GM12865 (cell line): ENCODE data around the gene ARID3B.

Source experiments
- DNase-seq: peaks from one replicate; pipeline ENCODE4 v3.0.0; 2010; ENCODE audit warnings: low read depth
- H3K4me3 ChIP-seq: 2 replicates; pipeline ENCODE4 v1.5.1; 2011; ENCODE audit warnings: mild to moderate bottlenecking, low read depth, low read length, control low read depth
- TF ChIP-seq, protein P1 (sequence below): IDR thresholded peaks from 2 replicates; pipeline ENCODE4 v1.5.1; 2011; ENCODE audit warnings: low read length, control low read depth, low read depth, inconsistent platforms; ENCODE audit not compliant: insufficient read depth; ENCODE audit errors: missing control alignments

The ARID3B gene

DNA sequence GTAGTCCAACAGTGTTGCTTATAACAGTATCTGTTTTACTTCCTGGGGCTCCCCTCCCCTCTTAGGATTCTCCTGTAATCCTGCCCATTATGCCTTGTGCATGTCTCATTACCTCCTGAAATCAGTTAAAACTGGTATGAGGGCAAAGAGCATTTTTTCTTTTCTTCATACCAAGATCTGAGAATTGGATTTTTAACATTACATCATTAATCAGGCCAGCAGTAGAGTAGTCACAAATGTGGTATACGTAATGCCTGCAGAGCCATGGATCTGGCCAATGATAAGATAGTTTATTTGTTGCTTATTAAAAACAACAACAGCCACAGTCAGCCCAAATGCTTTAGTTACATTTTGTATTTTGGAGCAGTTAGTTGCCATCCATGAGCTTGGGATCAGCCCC lies 23.2 kb downstream of the ARID3B start:
- DNase-seq = no peak
- TF ChIP-seq, protein P1, sequence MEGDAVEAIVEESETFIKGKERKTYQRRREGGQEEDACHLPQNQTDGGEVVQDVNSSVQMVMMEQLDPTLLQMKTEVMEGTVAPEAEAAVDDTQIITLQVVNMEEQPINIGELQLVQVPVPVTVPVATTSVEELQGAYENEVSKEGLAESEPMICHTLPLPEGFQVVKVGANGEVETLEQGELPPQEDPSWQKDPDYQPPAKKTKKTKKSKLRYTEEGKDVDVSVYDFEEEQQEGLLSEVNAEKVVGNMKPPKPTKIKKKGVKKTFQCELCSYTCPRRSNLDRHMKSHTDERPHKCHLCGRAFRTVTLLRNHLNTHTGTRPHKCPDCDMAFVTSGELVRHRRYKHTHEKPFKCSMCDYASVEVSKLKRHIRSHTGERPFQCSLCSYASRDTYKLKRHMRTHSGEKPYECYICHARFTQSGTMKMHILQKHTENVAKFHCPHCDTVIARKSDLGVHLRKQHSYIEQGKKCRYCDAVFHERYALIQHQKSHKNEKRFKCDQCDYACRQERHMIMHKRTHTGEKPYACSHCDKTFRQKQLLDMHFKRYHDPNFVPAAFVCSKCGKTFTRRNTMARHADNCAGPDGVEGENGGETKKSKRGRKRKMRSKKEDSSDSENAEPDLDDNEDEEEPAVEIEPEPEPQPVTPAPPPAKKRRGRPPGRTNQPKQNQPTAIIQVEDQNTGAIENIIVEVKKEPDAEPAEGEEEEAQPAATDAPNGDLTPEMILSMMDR = no peak
- no peak overlapping the region for H3K4me3 ChIP-seq

DNA sequence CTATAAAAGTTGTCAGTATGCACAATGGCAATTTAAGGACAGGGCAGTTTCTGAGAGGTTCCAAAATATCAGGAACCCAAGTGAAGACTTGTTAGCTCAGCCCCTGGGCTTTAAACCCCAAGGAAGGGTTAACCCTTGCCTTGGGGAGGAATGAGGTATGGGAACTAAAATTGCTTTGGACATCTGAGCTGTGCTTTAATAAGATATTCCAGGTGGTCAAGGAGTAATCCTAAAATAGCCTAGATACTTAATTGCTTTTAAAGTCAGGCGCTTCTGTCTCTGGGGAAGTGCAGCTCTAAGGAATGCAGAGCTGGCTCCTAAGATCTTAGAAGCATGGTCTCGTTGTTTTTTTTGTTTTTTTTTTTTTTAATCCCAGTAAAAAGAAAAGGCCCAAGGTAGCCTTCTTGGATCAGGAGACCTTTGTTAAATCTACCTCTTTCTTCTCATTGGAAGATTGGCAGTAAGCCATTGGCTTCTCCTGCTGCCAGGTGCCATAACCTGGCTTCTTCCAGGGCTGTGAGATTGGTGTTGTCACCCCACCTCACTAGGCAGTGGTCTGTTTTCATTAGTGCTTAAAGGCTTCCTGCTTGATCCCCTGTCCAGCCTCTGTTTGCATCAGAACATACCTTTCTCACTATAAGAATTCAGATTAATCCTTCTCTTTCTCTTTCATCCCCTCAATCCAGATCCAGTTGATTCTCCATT lies 24.5 kb downstream of the ARID3B start:
- TF ChIP-seq, protein P1 = no peak
- H3K4me3 ChIP-seq = no peak overlapping the region
- no peak for DNase-seq

DNA sequence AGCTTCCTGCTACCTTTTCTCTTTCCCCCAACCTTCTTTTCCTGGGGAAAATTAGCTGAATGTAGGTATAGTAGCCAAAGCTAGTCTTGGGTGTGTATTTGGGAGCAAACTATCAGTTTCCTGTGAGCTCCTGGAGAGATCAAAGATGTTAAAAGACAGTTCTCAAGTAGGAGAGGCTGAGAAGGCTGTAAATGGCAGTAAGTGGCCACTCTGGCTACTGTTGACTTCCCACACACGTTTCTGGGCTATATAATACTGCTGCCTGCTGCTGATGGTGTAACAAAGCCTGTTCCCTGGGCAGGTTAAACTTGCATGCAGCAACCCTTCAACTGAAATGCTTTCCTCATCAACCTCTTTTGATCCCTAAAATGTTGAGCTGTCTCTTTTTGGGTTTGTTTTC lies 27.6 kb downstream of the ARID3B start:
- no peak overlapping the region for H3K4me3 ChIP-seq
- TF ChIP-seq, protein P1 = no peak

DNA sequence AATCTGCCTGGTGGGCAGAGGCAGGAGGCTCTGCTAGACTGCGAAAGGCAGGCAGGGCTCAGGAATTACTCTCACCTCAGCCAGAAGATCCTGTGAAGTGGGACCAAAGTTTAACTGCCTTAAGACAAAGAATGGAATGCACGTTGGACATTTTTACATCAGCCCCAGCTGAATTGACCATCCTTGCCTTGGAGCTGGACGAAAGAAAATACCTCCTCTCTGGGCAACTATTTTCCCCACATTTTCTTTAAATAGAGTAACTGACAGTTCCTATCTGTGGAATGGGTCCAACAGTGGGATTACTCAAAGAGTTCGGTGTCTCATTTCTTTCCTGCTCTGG lies 28.7 kb downstream of the ARID3B start:
- TF ChIP-seq, protein P1 = no peak
- no peak for DNase-seq

More for the DNA sequence above, 27.6 kb downstream of the ARID3B start:
- DNase-seq = no peak

DNA sequence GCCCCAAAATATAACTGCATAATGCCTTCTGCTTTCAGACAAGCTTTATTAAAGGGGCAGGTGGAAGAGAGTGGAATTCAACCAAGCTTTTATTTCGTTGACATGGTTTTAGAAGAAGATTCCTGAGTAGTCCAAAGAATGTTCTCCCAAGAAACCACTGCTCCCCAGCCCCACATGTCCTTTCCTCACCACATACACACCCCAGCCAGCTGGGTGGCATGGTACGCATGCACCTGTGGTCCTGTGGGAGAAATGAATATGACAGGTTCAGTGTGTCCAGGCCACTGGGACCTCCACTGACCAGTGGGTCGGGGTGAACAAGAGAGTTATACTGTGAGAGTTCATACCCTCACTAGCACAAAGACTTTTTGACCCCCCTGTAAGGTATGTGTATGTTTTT lies 30.2 kb downstream of the ARID3B start:
- no peak for DNase-seq
- TF ChIP-seq, protein P1 = no peak
- H3K4me3 ChIP-seq = no peak overlapping the region

More for the DNA sequence above, 28.7 kb downstream of the ARID3B start:
- no peak overlapping the region for H3K4me3 ChIP-seq

DNA sequence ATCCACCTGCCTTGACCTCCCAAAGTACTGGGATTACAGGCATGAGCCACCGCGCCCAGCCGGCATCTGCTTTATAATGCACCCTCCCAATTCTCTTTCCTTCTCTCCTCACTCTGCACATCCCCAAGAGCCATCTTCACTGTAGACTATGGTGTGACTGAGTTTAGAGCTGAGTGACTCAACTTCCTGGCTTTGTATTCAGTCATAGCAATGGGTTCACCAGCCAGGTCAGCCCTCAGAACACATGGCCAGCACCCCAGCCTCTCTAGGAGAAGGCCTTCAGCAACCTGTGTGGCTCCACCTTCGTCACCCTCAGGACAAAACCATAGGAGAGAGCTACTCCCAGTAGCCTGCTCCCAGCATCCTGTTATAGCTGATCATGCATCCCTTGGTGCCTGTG lies 33.0 kb downstream of the ARID3B start:
- no peak for DNase-seq
- TF ChIP-seq, protein P1 = no peak
- no peak overlapping the region for H3K4me3 ChIP-seq

DNA sequence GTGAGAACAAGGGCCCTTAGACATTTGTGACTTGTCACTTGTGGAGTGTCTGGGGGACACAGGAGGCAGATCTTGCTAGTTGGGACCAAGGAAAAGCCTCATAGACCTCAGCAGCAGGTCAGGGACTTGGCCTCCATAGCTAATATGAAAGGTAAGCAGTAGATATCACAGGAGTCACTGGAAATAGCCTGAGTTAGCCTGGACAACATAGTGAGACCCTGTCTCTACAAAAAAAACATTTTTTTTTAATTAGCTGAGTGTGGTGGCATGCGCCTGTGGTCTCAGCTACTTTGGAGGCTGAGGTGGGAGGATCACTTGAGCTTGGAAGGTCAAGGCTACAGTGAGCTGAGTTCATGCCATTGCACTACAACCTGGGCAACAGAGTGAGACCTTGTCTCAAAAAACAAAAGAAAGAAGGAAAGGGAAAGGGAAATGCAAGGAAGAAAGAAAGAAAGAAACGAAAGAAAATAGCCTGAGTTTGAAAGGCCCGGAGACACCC lies 37.5 kb downstream of the ARID3B start:
- TF ChIP-seq, protein P1 = no peak
- DNase-seq = no peak
- no peak overlapping the region for H3K4me3 ChIP-seq
